ENCODE results near the gene CRYAB. TPM values are rescaled to one million over a fixed set of nuclear protein-coding genes. Genes with fewer than 3 reads are reported as not detected.

Gene CRYAB
- polyA plus RNA-seq, 2 of the 4 experiments (the other 2 are of a cell fraction), result 1.1 to 25.3 TPM

DNA sequence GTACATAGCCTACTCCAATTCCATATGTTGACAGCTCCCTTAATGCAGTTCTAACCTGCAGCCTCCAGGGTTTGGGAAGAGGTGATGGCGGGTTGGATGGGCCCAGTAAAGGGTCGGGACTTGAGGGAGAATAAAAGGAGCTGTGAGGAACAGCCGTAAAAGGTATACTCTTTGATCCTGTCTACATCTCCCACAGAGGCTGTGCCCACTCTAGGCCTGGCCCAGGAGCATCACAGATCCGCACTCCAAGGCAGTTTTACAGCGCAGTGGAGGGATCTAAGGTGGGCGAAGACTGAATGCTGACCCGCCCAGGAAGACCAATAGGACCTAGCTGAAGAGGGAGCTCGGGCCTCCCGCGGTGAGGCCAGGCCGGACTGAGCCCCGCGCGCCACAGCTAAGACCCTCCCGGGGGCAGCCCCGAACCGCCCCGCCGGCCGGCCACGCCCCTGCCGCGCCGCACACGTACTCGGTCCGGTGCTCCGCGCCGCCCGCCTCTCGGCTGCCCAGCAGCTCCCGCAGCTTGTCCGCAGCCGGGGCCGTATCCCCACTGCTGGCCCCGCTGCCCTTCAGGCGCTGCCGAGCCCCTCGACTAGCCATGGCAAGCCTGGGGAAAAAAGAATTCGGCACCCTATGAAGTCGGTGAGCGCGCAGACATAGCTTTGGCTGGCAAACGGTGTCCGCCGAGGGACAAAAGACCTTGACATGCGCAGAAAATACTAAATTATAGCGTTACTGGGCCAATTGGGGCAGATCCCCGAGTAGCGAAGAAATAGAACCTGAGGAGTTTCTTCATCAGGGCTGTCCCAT, 40.5 kb downstream of the CRYAB start, which contains the start of gene ALG9:
Gene ALG9 (minus strand): TSS at position 696 of the 807 bp plus-strand sequence. CDS start 99 bp downstream, at position 597.
- DNase-seq (ENCODE audit: low read depth in 1 of 2, low spot score in 1 of 2), result peak; percentile 70 to 82
- no peak for FAIRE-seq
- Histone ChIP-seq H3K27ac (peak within 1 kb of the TSS; percentile 92 to 99), H3K4me3 (peak within 1 kb of the TSS; percentile 61), H3K4me1 (peaks cover 9% of the 10 kb centered on the region; the same call in 2 of the 3 replicates), H3K4me2 (peak within 1 kb of the TSS; percentile 90), H3K9me3 (no peaks in the 10 kb centered on the region)
- CTCF ChIA-PET, result interaction anchor here (0.6 to 1.8 kb wide), 7 partner anchors 10 to 111 kb away, joined by 3 to 6 read pairs (median 4); no protein-coding TSS in a partner anchor
- POLR2A ChIA-PET, result interaction anchor here (0.9 to 1.6 kb wide), 4 partner anchors 56 to 269 kb away, joined by 3 to 4 read pairs (median 4); partner anchors contain the start of gene SIK2
- peak; percentile 94 to 96 for ATAC-seq
- 1% methylated on average over 24 of the region's 51 CpGs for WGBS (ENCODE audit: missing lambda C conversion rate)
- TF ChIP-seq, protein P1, sequence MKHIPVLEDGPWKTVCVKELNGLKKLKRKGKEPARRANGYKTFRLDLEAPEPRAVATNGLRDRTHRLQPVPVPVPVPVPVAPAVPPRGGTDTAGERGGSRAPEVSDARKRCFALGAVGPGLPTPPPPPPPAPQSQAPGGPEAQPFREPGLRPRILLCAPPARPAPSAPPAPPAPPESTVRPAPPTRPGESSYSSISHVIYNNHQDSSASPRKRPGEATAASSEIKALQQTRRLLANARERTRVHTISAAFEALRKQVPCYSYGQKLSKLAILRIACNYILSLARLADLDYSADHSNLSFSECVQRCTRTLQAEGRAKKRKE (CRISPR knock-in tag; IDR thresholded peaks at IDR 0.05; ENCODE audit: low read depth), result no peak
- no peak for TF ChIP-seq MAFK (IDR thresholded peaks at IDR 0.05; ENCODE audit: partially characterized antibody)
- no peak for TF ChIP-seq CHD2 (IDR thresholded peaks at IDR 0.05; ENCODE audit: low read length, partially characterized antibody)
- no peak for TF ChIP-seq SREBF2 (IDR thresholded peaks at IDR 0.05)
- no peak for TF ChIP-seq JUNB (IDR thresholded peaks at IDR 0.05)
- no peak for TF ChIP-seq MAZ (IDR thresholded peaks at IDR 0.05; ENCODE audit: borderline replicate concordance, low read depth, low read length)
- TF ChIP-seq FOSL2 (IDR thresholded peaks at IDR 0.05), result no peak
- no peak for TF ChIP-seq FOSL2 (CRISPR knock-in tag; IDR thresholded peaks at IDR 0.05)
- TF ChIP-seq, protein P2, sequence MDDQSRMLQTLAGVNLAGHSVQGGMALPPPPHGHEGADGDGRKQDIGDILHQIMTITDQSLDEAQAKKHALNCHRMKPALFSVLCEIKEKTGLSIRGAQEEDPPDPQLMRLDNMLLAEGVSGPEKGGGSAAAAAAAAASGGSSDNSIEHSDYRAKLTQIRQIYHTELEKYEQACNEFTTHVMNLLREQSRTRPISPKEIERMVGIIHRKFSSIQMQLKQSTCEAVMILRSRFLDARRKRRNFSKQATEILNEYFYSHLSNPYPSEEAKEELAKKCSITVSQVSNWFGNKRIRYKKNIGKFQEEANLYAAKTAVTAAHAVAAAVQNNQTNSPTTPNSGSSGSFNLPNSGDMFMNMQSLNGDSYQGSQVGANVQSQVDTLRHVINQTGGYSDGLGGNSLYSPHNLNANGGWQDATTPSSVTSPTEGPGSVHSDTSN (IDR thresholded peaks at IDR 0.05), result no peak
- no peak for TF ChIP-seq HOXB13 (CRISPR knock-in tag; IDR thresholded peaks at IDR 0.05; ENCODE audit: low read depth)
- no peak for TF ChIP-seq RCOR1 (IDR thresholded peaks at IDR 0.05; ENCODE audit: low read depth, low read length)
- TF ChIP-seq SMC3 (IDR thresholded peaks at IDR 0.05), result no peak
- no peak for TF ChIP-seq EHMT2 (IDR thresholded peaks at IDR 0.05; ENCODE audit: low read depth)
- TF ChIP-seq RFX5 (IDR thresholded peaks at IDR 0.05), result no peak
- TF ChIP-seq CEBPB (IDR thresholded peaks at IDR 0.05), result no peak
- TF ChIP-seq BHLHE40 (IDR thresholded peaks at IDR 0.05; ENCODE audit: low read depth, low read length), result no peak
- TF ChIP-seq KDM5A (IDR thresholded peaks at IDR 0.05), result peak; percentile 44; the same call in 1 of the 2 replicates
- peak; percentile 35; the same call in 1 of the 2 replicates for TF ChIP-seq PHF8 (IDR thresholded peaks at IDR 0.05; ENCODE audit: borderline replicate concordance, low read depth)
- TF ChIP-seq GATA3 (IDR thresholded peaks at IDR 0.05; ENCODE audit: borderline replicate concordance), result no peak
- TF ChIP-seq, protein P3, sequence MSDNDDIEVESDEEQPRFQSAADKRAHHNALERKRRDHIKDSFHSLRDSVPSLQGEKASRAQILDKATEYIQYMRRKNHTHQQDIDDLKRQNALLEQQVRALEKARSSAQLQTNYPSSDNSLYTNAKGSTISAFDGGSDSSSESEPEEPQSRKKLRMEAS (IDR thresholded peaks at IDR 0.05), result 0 out of 2 replicates have a peak, but pooled peaks have one; percentile 52
- no peak for TF ChIP-seq FOXS1 (CRISPR knock-in tag; IDR thresholded peaks at IDR 0.05)
- TF ChIP-seq RARB (CRISPR knock-in tag; IDR thresholded peaks at IDR 0.05), result no peak
- no peak for TF ChIP-seq HMGXB4 (CRISPR knock-in tag; IDR thresholded peaks at IDR 0.05; ENCODE audit: borderline replicate concordance)
- TF ChIP-seq, protein P4, sequence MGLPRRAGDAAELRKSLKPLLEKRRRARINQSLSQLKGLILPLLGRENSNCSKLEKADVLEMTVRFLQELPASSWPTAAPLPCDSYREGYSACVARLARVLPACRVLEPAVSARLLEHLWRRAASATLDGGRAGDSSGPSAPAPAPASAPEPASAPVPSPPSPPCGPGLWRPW (IDR thresholded peaks at IDR 0.05), result no peak
- no peak for TF ChIP-seq RAD21 (conservative IDR thresholded peaks at IDR 0.05 in 1 of 2, IDR thresholded peaks at IDR 0.05 in 1 of 2)
- TF ChIP-seq, protein P5, sequence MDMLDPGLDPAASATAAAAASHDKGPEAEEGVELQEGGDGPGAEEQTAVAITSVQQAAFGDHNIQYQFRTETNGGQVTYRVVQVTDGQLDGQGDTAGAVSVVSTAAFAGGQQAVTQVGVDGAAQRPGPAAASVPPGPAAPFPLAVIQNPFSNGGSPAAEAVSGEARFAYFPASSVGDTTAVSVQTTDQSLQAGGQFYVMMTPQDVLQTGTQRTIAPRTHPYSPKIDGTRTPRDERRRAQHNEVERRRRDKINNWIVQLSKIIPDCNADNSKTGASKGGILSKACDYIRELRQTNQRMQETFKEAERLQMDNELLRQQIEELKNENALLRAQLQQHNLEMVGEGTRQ (IDR thresholded peaks at IDR 0.05), result no peak
- no peak for TF ChIP-seq EHF (CRISPR knock-in tag; IDR thresholded peaks at IDR 0.05)
- TF ChIP-seq HOXA7 (CRISPR knock-in tag; IDR thresholded peaks at IDR 0.05), result no peak
- TF ChIP-seq POLR2A (IDR thresholded peaks at IDR 0.05; ENCODE audit: low read length), result peak; percentile 33
- no peak for TF ChIP-seq ZFP36 (IDR thresholded peaks at IDR 0.05; ENCODE audit: borderline replicate concordance, partially characterized antibody)
- no peak for TF ChIP-seq HEYL (CRISPR knock-in tag; IDR thresholded peaks at IDR 0.05)
- TF ChIP-seq ZSCAN20 (CRISPR knock-in tag; IDR thresholded peaks at IDR 0.05), result no peak
- no peak; the same call in 2 of the 3 replicates for TF ChIP-seq BCL3 (IDR thresholded peaks at IDR 0.05)
- no peak for TF ChIP-seq NR3C1 (IDR thresholded peaks at IDR 0.05)
- no peak for TF ChIP-seq FOSB (CRISPR knock-in tag; IDR thresholded peaks at IDR 0.05)

All from A549 (cell line).